GM12878 (cell line): ENCODE data around the gene DMD.

Experiments used
- ATF3 ChIP-seq: IDR thresholded peaks from 2 replicates; pipeline ENCODE4 v1.6.1; 2011; ENCODE audit warnings: low read depth, mild to moderate bottlenecking, low read length, moderate library complexity, borderline replicate concordance; ENCODE audit errors: extremely low read depth
- EZH2 ChIP-seq: IDR thresholded peaks from 2 replicates; pipeline ENCODE4 v1.6.1; 2012; ENCODE audit warnings: low read depth, mild to moderate bottlenecking, control low read depth, inconsistent platforms, low read length, borderline replicate concordance; ENCODE audit not compliant: control insufficient read depth
- HCFC1 ChIP-seq: fragments of 150-350 bp; IDR thresholded peaks from 2 replicates; pipeline ENCODE4 v1.6.1; 2014; ENCODE audit warnings: low read length
- HDAC2 ChIP-seq: fragments of 200-600 bp; sonication (generic); IDR thresholded peaks from 2 replicates; pipeline ENCODE4 v1.6.1; 2017
- HDGF ChIP-seq: fragments of 450-650 bp; IDR thresholded peaks from 2 replicates; pipeline ENCODE4 v1.6.1; 2016; ENCODE audit warnings: antibody characterized with exemption
- JUND ChIP-seq: IDR thresholded peaks from 2 replicates; pipeline ENCODE4 v1.6.1; 2012; ENCODE audit warnings: low read depth, mild to moderate bottlenecking, low read length, improper control_type of control experiment, moderate library complexity
- POLR2A ChIP-seq: IDR thresholded peaks from 2 replicates; pipeline ENCODE4 v1.6.1; 2011; ENCODE audit warnings: low read depth, mild to moderate bottlenecking, low read length
- RFX5 ChIP-seq: IDR thresholded peaks from 2 replicates; pipeline ENCODE4 v1.6.1; 2011; ENCODE audit warnings: low read depth, low read length, improper control_type of control experiment
- TAF1 ChIP-seq: IDR thresholded peaks from 2 replicates; pipeline ENCODE4 v1.6.1; 2011; ENCODE audit warnings: mild to moderate bottlenecking, low read depth, low read length, borderline replicate concordance
- TARDBP ChIP-seq: IDR thresholded peaks from 2 replicates; pipeline ENCODE4 v1.6.1; 2016; ENCODE audit warnings: borderline replicate concordance
- ZBTB40 ChIP-seq: fragments of 450-650 bp; IDR thresholded peaks from 2 replicates; pipeline ENCODE4 v1.6.1; 2016; ENCODE audit warnings: mild to moderate bottlenecking, moderate library complexity, borderline replicate concordance
- TF ChIP-seq, protein P1 (sequence below): fragments of 450-650 bp; IDR thresholded peaks from 2 replicates; pipeline ENCODE4 v1.6.1; 2017; ENCODE audit warnings: mild to moderate bottlenecking
- TF ChIP-seq, protein P2 (sequence below), 3 experiments: IDR thresholded peaks in 2 of 3; conservative IDR thresholded peaks in 1 of 3; 2 replicates each; pipeline ENCODE4 v1.5.1; 2011; ENCODE audit warnings: low read depth in 3 of 3, low read length in 3 of 3, mild to moderate bottlenecking in 3 of 3, control low read depth in 2 of 3, moderate library complexity in 2 of 3, inconsistent platforms in 1 of 3, mixed read lengths in 1 of 3; ENCODE audit not compliant: control insufficient read depth in 2 of 3, insufficient read depth in 1 of 3; ENCODE audit errors: extremely low read depth in 1 of 3

GRCh38 chrX:31252133-31252532 lies 1959.2 kb downstream of the DMD start:
- TF ChIP-seq RFX5, result no peak
- no peak for TF ChIP-seq ZBTB40
- no peak for TF ChIP-seq ATF3
- TF ChIP-seq, protein P1, sequence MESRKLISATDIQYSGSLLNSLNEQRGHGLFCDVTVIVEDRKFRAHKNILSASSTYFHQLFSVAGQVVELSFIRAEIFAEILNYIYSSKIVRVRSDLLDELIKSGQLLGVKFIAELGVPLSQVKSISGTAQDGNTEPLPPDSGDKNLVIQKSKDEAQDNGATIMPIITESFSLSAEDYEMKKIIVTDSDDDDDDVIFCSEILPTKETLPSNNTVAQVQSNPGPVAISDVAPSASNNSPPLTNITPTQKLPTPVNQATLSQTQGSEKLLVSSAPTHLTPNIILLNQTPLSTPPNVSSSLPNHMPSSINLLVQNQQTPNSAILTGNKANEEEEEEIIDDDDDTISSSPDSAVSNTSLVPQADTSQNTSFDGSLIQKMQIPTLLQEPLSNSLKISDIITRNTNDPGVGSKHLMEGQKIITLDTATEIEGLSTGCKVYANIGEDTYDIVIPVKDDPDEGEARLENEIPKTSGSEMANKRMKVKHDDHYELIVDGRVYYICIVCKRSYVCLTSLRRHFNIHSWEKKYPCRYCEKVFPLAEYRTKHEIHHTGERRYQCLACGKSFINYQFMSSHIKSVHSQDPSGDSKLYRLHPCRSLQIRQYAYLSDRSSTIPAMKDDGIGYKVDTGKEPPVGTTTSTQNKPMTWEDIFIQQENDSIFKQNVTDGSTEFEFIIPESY, result no peak
- TF ChIP-seq HCFC1, result no peak
- no peak for TF ChIP-seq POLR2A
- TF ChIP-seq, protein P2, sequence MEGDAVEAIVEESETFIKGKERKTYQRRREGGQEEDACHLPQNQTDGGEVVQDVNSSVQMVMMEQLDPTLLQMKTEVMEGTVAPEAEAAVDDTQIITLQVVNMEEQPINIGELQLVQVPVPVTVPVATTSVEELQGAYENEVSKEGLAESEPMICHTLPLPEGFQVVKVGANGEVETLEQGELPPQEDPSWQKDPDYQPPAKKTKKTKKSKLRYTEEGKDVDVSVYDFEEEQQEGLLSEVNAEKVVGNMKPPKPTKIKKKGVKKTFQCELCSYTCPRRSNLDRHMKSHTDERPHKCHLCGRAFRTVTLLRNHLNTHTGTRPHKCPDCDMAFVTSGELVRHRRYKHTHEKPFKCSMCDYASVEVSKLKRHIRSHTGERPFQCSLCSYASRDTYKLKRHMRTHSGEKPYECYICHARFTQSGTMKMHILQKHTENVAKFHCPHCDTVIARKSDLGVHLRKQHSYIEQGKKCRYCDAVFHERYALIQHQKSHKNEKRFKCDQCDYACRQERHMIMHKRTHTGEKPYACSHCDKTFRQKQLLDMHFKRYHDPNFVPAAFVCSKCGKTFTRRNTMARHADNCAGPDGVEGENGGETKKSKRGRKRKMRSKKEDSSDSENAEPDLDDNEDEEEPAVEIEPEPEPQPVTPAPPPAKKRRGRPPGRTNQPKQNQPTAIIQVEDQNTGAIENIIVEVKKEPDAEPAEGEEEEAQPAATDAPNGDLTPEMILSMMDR (IDR thresholded peaks at IDR 0.05 in 2 of 3, conservative IDR thresholded peaks at IDR 0.05 in 1 of 3; ENCODE audit: control insufficient read depth in 2 of 3, extremely low read depth in 1 of 3, insufficient read depth in 1 of 3, low read depth in 3 of 3, low read length in 3 of 3), result no peak
- TF ChIP-seq HDGF, result no peak
- TF ChIP-seq JUND, result no peak
- no peak for TF ChIP-seq EZH2
- TF ChIP-seq HDAC2, result no peak
- no peak for TF ChIP-seq TARDBP
- no peak for TF ChIP-seq TAF1
